GM18517 (cell line): ENCODE measurements around the gene CPNE5.

Source experiments
- ATAC-seq: cut with Tn5 transposase; IDR thresholded peaks from one replicate; pipeline ENCODE4 v1.9.1; 2021; ENCODE audit warnings: mild to moderate bottlenecking, moderate library complexity; ENCODE audit not compliant: unreplicated experiment

The CPNE5 gene

DNA sequence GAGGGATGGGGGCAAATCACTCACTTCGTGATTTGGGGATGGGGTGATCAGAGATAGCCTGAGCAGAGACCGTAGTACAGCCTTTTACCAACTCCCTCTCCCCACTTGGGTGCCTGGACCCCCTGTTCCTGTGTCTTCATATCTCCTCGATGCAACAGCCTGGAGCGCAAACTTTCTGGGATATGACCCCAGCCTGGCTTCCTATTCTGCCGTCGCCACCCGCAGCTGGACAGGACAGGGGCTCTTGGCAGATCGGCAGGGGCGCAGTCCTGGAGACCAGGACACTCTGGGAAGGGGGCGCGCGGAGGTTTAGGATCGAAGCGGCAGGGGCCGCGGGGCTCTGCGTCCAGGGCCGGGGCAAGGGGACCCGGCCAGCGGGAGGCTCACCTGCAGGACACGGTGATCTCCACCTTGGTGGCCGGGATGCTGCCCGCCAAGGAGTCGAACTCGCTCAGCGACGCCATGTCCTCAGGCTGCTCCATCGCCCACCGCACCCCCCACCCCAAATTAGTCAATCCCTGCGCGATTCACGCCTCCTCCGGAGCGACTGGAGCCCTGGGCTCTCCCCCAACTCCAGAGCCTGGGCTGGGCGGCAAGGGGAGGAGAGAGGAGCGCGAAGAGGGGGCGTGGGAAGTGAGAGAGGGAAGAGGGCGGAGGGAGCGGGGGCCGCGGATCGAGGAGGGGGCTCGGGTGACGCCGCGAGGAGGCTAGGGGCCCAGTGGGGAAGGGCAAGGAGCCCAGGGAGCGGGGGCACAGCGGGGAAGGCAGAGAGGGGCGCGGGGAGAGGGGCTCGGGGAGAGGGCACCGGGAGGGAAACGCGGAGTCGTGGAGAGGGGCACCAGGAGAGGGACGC, at the start of gene CPNE5:
Gene CPNE5, minus strand, starts transcription at position 549 of the 853 bp plus-strand sequence. Its CDS starts 67 bp downstream, at position 482.
- no peak for ATAC-seq

DNA sequence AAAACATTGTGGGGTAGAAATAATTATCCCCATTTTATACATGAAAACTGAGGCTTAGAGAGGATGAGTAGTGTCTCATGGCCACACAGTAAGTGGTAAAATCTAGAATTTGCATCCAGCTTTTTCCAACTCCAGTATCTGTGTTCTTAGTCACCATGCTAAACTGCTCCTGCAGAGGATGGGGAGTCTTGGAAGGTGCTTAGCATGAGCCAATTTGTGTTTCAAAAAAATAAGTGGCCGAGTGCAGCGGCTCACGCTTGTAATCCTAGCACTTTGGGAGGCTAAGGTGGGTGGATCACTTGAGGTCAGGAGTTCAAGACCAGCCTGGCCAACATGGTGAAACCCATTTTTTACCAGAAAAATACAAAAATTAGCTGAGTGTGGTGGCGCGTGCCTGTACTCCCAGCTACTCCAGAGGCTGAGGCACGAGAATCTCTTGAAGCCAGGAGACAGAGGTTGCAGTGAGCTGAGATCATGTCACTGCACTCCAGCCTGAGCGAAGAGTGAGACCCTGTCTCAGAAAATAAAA, 48.9 kb upstream of the CPNE5 start:
- ATAC-seq: no peak

DNA sequence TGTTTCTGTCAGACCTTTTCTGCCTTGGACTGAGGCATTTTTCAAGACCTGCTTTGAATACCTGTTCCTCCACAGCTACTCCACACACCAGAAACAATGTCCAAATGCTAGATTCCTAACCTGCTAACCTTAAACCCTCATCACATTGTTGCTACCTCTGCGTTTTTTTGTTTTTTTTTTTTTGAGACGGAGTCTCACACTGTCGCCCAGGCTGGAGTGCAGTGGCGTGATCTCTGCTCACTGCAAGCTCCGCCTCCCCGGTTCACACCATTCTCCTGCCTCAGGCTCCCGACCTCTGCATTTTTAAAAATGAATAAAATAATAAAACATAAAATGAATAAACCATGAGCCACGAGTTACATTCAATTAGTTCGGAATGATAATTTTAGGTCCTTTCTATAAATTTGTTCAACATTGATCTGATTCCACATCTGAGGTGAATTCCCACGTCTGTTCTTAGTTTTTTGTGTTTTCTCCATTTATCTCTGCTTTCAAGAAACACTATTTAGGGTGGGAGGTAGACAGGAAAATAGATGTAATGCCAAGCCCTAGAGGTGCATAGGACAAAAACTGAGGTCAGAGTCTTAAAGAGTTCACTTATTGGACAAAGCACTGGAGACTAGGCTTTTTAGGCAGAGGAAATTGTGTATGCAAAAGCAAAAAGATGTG, 47.8 kb upstream of the CPNE5 start:
- no peak for ATAC-seq

DNA sequence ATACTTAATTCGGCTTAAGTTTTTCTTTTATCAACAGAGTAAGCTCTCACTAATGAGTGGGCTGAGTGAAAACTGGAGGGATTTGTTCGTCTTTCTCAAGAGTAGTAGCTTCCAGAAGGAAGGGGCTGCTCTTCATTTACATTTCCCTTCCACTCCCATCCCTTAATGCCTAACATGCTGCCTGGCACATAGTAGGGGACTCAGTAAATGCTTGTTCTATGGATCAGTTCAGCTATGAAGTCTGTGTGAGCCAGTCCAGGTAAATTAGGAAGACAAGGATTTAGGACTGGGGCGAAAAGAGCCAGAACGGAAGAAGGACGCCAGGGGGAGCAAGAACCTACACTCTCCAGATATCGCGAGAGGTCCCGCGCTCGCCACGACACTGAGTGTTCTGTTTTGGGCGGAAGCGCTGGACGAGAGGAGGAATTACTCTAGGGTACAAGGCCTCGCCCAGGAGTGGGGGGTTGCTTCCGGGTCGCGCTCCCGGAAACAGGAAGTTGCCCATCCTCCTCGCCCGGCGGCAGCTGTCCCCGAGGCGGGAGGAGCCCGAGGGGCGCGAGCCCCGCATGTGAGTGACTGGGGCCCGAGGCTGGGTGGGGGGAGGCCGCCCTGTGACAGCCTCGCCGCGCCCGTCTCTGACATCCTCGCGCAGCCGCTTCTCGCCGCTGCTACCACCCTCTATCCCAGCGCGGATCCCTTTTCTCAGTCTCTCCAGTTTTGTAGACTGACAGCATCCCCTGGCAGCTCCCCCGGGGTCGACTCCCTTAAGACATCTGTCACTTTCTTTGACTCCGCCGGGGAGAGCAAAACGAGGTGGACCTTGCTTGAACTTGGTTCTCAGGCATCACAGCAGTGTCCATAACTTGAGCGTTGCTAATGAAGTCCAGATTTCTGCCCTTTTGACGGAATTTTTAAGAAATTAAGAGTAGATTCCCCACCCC, 46.5 kb upstream of the CPNE5 start, which contains the start of gene C6orf89:
Gene C6orf89, plus strand, starts transcription at position 492 of the 941 bp plus-strand sequence. CDS start 13,493 bp downstream, outside the sequence.
- ATAC-seq: peak; percentile 96

DNA sequence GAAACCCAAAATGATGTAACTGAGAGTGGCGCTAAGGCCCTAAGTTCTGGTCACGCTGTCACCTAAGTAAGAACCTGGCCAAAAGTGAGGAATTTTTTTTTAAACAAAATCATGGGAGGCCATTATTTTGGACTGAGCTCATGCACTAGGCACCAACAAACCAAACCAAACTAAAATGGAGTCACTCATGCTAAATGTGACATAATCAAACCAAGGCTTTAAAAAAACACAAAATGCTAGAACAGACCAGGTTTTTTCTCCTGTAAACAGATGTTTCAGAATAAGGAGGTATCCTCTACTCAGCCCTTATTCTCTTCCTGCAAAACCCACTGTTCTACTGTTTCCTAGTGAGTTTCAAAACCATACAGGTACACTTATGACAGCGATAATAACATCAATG, 45.4 kb upstream of the CPNE5 start:
- no peak for ATAC-seq

DNA sequence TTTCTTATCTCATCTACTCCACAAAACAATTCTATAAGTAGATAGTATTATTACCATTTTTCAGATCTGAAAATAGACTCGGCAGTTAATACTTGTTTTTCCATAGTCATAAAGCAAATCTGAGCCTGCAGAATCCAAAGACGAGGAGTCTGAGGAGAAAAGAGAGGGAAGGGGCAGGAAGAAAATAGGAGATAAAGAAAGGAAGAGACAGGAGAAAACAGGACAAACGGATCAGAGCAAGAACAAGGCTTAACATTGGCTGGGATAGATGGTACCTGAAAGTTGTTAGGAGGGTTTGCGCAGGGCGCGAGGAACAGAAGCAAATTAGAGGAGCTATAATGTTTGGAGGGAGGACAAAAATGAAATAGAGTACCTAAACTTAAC, 36.0 kb upstream of the CPNE5 start:
- peak; percentile 9 for ATAC-seq

DNA sequence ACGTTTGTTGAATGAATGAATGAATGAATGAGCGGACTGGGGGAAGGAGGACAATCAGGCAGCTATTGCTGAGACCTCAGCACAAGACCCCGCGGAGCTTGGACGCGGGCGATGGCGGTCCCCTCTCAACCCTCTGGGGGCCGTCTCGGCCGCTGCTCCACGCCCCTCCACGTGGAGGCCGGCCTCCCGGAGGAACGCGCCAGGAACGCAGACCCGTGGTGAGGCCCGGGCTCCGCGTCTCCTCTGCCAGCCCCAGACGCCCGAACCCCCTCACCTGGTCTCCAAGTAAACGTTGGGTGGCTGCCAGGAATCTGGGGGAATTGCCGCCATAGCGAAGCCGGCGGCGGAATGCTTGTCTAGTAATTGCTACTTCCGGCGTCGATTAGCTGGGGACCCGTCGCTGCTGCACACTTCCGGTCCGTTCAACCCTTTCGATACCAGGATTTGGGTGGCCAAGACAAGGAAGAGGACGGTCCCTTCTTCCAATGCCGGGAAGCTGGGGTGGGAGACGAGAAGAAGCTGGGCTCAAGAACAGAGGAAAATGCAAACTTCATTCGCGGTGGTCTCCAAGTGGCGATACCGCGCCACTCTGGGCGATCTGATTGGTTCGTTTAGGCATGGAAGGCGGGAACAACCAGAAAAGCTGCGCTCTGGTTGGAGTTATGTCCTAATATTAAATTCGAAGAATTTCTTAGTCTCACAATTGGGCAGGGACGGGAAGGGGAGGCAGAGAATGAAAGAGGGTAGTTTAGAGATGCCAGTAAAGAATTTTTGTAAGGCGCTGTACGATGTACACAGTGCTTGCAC, 35.4 kb upstream of the CPNE5 start, which contains the start of gene PPIL1:
Gene PPIL1, minus strand, starts transcription at position 361 of the 807 bp plus-strand sequence. Its CDS starts 31 bp downstream, at position 330.
- peak; percentile 74 for ATAC-seq

DNA sequence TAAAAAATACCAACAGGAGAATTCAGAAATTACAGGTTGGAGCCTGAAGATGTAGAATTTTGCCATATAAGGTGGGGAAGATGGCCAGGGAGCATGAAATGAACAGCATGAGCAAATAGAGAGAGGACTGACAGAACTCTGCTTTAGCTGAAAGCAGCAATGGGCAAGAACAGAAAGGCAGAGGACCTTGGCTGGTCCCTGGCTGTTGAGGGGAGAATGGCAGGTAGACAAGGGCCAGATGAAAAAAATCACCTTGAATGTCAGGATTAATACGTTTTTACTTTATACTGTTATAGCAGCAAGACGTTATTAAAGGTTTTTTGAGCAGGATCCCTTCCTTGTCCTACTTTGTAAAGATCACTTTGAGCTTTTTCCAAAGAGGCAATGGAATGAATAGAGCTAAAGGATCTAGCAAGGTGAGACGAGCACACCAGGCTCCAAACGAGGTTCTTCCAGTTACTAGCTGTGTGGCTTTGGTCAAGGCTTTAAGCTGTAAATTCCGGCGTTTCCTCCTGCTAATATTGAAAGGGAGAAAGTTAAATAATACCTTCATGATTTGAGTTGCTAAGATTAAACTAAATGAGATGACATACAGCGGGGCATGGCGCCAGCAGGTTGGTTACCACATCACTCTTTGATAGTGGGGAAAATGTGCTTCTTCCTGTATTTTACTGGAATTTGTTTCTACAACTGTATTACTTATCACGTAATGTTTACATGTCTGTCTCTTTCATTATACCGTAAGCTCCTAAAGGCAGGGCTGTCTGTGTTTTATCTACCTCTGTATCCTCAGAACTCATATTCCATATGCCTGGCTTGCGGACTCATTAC, 34.6 kb upstream of the CPNE5 start:
- ATAC-seq: no peak

DNA sequence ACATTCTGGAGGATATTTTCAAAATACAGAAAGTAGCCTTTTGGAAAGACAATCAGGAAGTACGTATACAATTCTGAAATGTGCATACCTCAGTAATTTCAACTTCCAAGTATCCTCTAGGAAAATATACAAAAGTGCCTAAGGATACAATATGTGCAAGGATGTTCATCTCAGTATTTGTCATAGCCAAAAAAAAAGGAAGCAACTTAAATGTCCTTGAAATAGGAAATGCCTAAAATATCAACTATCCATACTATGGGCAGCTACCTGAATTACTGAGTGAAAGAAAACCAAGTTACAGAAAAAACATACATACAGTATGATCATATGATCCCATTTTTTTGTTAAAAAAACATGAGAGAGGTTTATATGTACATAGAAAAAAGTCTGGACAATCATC, 33.9 kb upstream of the CPNE5 start:
- ATAC-seq: no peak

DNA sequence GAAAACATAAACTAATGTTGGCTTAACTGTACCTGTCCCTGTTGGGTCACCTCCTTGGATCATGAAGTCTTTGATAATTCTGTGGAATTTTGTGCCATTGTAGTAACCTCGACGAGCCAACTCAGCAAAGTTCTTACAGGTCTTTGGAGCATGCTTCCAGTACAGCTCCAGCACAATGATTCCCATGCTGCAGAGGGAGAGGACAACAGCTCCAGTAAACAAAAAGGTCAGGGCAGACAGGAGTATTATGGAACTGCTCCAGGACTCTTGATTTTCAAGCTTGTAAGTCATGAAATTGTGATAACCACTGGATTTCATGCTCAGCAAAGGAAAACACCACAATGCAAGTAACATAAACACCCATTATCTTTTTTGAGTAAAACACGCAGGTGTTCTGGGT, 32.4 kb upstream of the CPNE5 start:
- no peak for ATAC-seq

DNA sequence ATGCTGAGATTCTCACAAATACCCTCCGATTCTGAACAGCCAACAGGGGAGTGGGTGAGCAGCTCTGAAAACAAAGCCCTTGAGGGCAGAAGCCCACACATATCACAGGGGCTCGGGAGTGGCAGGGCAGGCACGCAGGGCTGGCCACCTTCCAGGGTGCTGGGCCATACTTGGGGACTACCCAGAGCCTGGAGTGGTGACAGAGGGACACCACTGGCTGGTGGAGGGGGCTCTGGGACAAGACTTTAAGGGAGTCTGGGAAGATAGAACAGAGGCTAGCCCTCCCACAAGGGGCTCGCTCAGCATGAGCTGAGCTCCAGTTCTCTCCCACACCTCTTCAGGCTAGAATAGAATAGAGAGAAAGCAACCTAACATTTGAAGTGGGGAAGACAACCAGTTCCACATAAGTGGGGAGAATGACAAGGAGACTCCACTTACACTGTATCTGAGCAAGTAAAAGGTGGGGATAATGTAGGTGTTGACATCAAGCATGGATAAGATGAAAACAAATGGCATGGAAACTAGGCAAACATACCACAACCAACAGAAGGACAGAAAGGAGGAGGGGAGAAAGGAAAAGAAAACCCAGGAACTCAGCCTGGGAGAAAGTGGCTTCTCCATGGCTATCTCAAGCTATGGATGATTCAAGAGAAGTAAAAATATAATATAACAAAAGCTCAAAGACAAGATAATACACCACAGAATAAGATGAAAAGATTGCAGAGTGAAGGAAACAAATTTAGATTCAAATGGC, 28.4 kb upstream of the CPNE5 start:
- ATAC-seq: no peak

DNA sequence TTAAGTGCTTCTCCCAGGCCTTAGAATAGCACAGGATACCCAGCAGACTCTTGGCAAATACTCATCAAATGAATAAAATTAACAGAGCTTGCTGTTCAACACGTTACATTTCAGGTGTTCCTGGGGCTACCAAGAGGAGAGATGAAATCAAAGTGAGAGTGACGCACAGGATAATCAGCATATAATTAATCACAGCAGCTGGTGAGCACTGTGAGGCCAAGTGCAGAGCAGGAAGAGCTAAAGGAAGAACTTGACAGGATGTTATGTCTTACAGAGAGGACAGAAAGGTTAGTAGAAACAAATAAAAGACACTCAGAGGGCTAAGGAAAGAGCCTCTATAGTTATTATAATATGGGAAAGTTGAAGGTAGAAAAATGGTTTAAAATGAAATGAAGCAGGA, 26.6 kb upstream of the CPNE5 start:
- ATAC-seq: no peak

DNA sequence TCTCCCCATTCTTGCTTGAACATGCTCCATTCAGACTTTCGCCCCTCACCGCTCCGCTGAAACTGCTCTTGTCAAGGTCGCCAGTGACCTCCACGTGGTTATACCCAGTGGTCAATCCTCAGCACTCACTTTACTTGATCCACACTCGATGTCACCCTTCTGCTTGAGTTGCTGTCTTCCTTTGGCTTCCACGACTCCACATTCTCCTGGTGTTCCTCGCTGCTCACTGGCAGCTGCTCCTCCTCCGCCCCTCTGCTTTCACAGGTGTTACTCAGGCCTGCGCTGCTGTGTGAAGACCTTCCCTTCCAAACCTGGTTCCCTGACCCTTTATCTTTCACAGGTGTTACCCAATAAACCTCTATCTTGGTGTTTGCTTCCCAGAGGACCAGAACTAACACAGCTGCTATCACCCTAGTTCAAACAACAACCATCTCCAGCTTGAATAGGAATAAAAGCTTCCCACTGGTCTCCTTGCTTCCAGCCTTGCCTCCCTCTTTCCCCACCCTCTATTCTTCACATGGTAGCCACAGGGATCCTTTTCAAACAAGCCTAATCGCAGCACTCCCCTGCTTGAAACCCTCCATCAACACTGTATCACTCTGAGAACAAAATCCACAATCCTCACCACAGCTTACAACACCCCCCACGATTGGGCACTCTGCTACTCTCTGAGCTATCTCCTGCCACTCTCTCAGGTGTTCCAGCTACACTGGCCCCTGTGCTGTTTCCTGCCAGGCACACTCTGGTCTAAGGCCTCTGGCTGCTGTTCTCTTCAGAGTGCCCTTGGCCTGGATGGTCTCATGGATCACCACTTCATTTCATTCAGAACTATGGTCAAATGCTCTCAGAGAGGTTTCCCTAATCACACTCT, 24.7 kb upstream of the CPNE5 start:
- no peak for ATAC-seq

DNA sequence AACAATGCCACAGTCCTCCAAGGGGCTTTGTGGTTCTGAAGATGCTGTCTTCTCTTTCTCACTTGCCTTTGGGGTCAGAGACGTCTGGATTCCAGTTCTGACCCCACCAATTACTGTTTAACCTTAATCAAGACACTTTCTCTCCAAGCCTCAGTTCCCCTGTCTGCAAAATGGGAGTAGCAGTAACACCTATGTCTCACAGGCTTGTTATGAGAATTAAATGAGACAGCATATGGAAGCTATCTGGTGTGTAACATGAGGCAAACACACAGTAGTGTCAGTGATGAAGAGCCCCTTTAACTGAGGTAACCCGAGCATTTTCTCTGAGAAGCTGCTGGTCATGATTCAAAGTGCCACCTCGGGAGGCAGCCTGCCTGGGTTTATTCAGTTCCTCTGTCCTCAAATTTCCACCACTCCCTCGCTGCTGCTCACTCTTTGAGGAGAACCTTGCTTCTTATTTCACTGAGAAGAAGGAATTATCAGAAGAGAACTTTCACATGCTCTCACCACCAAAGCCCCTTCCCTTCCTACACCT, 23.7 kb upstream of the CPNE5 start:
- ATAC-seq: no peak

DNA sequence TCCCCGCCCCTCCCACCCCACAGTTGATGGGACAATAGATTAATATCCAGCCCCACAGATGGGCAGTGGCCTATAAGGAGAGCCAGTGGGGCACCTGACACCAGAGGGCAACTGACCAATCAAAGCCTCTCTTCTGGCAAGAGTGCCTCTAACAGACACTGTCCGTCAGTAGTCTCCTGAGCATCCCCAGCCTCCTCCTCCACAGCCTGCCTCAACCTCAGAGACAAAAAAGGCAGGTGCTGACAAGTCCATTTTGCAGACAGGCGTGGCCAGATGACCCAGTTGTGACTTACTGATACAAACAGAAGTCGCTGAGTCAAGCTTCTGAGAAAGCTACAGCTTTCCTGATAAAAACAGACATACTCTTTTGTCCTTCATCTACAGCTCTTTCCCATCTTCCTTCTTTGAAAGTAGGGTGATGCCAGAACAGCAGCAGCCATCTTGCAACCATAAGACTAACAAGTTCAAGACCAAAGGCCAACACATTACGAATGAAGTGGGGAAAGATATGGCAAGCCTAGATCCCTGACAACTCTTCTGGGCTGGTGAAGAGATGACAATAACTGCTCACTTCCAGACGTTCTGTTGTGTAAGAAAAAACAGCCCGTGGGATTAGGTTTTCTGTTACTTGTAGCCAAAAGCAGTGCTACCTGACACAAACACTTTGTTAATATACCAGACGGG, 23.1 kb upstream of the CPNE5 start:
- no peak for ATAC-seq

DNA sequence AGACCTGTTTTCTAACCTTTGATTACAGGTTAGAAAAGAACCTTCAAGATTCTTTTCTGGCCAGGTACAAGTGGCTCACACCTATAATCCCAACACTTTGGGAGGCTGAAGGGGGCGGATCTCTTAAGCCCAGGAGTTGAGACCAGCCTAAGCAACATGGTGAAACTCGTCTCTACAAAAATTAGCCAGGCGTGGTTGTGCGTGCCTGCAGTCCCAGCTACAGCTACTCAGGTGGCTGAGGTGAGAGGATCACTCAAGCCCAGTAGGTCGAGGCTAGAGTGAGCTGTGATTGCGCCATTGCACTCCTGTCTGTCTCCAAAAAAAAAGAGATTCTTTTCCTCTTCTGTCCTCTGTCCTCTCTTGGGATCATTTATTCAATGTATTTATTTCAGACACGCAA, 20.9 kb upstream of the CPNE5 start:
- no peak for ATAC-seq
